ENCODE data around the gene SGO2. TPM values are rescaled to one million over a fixed set of nuclear protein-coding genes. Genes with fewer than 3 reads are reported as not detected.

SGO2 gene
- total and polyA plus RNA-seq, 2 donors (not counting 1 experiment from before 2014, with no cell fraction given), result 0.89 to 5.3 TPM

DNA sequence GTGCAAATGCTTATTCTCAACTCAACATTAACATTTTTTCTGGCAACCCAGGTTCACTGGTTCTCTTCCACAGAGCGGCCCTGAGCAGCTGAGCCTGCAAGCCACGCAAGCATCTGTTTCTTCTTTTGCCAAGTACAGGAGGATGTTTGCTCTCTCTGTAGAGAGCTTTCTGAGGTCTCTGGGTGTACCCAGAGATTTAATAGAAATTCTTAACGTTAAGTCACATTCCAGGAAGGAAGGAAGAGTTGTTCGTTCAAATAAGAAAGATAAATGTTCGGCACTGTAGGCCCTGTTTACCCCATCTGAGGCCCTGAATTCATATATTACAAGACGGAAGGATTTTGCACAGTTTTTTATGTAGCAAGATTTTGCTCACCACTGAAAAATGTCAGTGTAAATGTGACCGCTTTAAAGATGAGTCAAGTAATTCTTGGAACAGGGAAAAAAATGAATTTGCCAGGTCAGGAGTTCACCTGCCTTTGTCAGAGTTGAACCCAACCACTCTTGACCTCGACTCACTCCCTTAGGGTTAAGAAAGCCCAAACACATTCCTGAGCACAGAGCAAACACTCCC, 46.2 kb upstream of the SGO2 start:
- Histone ChIP-seq H3K79me2 (ENCODE audit: control insufficient read depth, insufficient read depth, low read length) (no peaks in the 10 kb centered on the region), H3K27ac (ENCODE audit: low read length in 2 of 2) (no peak overlapping the region), H3K9ac (ENCODE audit: low read length) (no peak overlapping the region), H3K4me2 (replicated peaks; ENCODE audit: low read depth, low read length, poor library complexity, severe bottlenecking) (no peak overlapping the region), H3K27me3 (replicated peaks in 1 of 4; ENCODE audit: control extremely low read depth in 1 of 4, control insufficient read depth in 3 of 4, insufficient read depth in 4 of 4, low read length in 3 of 4) (no peaks in the 10 kb centered on the region), H3K4me3 (ENCODE audit: control extremely low read depth in 1 of 5, extremely low read depth in 1 of 5, insufficient read depth in 1 of 5, low read depth in 2 of 5, low read length in 4 of 5) (no peak overlapping the region), H2AFZ (ENCODE audit: insufficient read depth, low read depth, low read length, poor library complexity, severe bottlenecking) (no peak overlapping the region), H3K9me3 (ENCODE audit: control extremely low read depth in 1 of 3, control insufficient read depth in 2 of 3, insufficient read depth in 1 of 3, low read length in 2 of 3) (no peaks in the 10 kb centered on the region), H3K36me3 (replicated peaks in 1 of 2; ENCODE audit: control extremely low read depth in 1 of 2, control insufficient read depth in 1 of 2, extremely low read depth in 1 of 2, insufficient read depth in 2 of 2, low read length in 1 of 2) (no peaks in the 10 kb centered on the region), H4K20me1 (ENCODE audit: control insufficient read depth, insufficient read depth, low read length, poor library complexity, severe bottlenecking) (no peaks in the 10 kb centered on the region), H3K4me1 (ENCODE audit: control insufficient read depth in 2 of 2, insufficient read depth in 2 of 2, low read length in 2 of 2) (no peaks in the 10 kb centered on the region)
- H3K9me3 Mint-ChIP-seq (ENCODE audit: insufficient read depth), result no peaks in the 10 kb centered on the region
- ATAC-seq (ENCODE audit: low read depth) (no peak), DNase-seq (no peak)
- H3K27ac Mint-ChIP-seq, result no peak overlapping the region
- no peaks in the 10 kb centered on the region for H3K4me1 Mint-ChIP-seq
- 73% methylated on average over 5 of the region's 8 CpGs for WGBS (ENCODE audit: insufficient coverage)
- H3K27me3 Mint-ChIP-seq, result peaks cover 8% of the 10 kb centered on the region
- ChIA-PET CTCF (interaction anchor here (0.8 to 2.2 kb wide), 4 partner anchors 9 to 504 kb away, joined by 3 to 20 read pairs (median 4); no protein-coding TSS in a partner anchor), POLR2A (no interaction called here)
- TF ChIP-seq EZH2 (IDR thresholded peaks at IDR 0.05; ENCODE audit: borderline replicate concordance, insufficient read depth, low read depth, low read length, poor library complexity, severe bottlenecking), result no peak
- TF ChIP-seq, protein P1, sequence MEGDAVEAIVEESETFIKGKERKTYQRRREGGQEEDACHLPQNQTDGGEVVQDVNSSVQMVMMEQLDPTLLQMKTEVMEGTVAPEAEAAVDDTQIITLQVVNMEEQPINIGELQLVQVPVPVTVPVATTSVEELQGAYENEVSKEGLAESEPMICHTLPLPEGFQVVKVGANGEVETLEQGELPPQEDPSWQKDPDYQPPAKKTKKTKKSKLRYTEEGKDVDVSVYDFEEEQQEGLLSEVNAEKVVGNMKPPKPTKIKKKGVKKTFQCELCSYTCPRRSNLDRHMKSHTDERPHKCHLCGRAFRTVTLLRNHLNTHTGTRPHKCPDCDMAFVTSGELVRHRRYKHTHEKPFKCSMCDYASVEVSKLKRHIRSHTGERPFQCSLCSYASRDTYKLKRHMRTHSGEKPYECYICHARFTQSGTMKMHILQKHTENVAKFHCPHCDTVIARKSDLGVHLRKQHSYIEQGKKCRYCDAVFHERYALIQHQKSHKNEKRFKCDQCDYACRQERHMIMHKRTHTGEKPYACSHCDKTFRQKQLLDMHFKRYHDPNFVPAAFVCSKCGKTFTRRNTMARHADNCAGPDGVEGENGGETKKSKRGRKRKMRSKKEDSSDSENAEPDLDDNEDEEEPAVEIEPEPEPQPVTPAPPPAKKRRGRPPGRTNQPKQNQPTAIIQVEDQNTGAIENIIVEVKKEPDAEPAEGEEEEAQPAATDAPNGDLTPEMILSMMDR (IDR thresholded peaks at IDR 0.05), result no peak
- intact Hi-C loops (cut with micrococcal nuclease), result loop anchor here (5.0 kb wide), 1 partner anchor 772 kb away; no protein-coding TSS in a partner anchor
- H3K4me3 Mint-ChIP-seq, result no peak overlapping the region

DNA sequence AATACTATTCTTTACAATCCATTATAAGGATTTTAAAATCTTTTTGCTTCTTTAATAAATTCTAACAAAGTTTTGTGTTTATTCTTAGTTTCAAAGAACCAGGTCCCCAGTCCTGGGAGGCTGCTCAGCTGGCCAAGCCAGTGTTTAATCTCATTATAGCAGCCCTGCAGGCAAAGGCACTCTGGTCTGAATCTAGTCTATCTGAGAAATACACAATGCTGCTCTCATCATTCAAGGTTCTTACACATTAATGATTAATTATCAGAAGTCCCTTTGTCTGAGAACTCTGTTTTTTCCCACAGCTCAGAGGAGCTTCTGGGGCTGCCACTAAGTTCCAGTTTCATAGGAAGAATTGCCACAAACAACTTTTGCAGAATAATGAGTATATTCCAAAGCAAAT, 43.8 kb upstream of the SGO2 start:
- Histone ChIP-seq H3K27me3 (replicated peaks in 1 of 4; ENCODE audit: control extremely low read depth in 1 of 4, control insufficient read depth in 3 of 4, insufficient read depth in 4 of 4, low read length in 3 of 4) (no peaks in the 10 kb centered on the region), H3K9ac (ENCODE audit: low read length) (no peak overlapping the region), H3K4me3 (ENCODE audit: control extremely low read depth in 1 of 5, extremely low read depth in 1 of 5, insufficient read depth in 1 of 5, low read depth in 2 of 5, low read length in 4 of 5) (no peak overlapping the region), H2AFZ (ENCODE audit: insufficient read depth, low read depth, low read length, poor library complexity, severe bottlenecking) (no peak overlapping the region), H3K27ac (ENCODE audit: low read length in 2 of 2) (no peak overlapping the region), H3K79me2 (ENCODE audit: control insufficient read depth, insufficient read depth, low read length) (no peaks in the 10 kb centered on the region), H3K9me3 (ENCODE audit: control extremely low read depth in 1 of 3, control insufficient read depth in 2 of 3, insufficient read depth in 1 of 3, low read length in 2 of 3) (no peaks in the 10 kb centered on the region), H3K4me1 (ENCODE audit: control insufficient read depth in 2 of 2, insufficient read depth in 2 of 2, low read length in 2 of 2) (no peaks in the 10 kb centered on the region), H3K36me3 (replicated peaks in 1 of 2; ENCODE audit: control extremely low read depth in 1 of 2, control insufficient read depth in 1 of 2, extremely low read depth in 1 of 2, insufficient read depth in 2 of 2, low read length in 1 of 2) (no peaks in the 10 kb centered on the region), H3K4me2 (replicated peaks; ENCODE audit: low read depth, low read length, poor library complexity, severe bottlenecking) (no peak overlapping the region), H4K20me1 (ENCODE audit: control insufficient read depth, insufficient read depth, low read length, poor library complexity, severe bottlenecking) (no peaks in the 10 kb centered on the region)
- DNase-seq, result no peak
- Mint-ChIP-seq H3K27ac (no peak overlapping the region), H3K4me1 (no peaks in the 10 kb centered on the region), H3K27me3 (peaks cover 8% of the 10 kb centered on the region), H3K4me3 (no peak overlapping the region), H3K9me3 (ENCODE audit: insufficient read depth) (no peaks in the 10 kb centered on the region)
- no peak for ATAC-seq (ENCODE audit: low read depth)
- ChIA-PET CTCF (interaction anchor here (0.7 to 3.5 kb wide), 8 partner anchors 11 to 777 kb away, joined by 3 to 22 read pairs (median 6); no protein-coding TSS in a partner anchor), POLR2A (no interaction called here)
- intact Hi-C loops (cut with micrococcal nuclease), result loop anchor here (5.0 kb wide), 1 partner anchor 775 kb away; no protein-coding TSS in a partner anchor
- no peak for TF ChIP-seq EZH2 (IDR thresholded peaks at IDR 0.05; ENCODE audit: borderline replicate concordance, insufficient read depth, low read depth, low read length, poor library complexity, severe bottlenecking)
- TF ChIP-seq, protein P1 (IDR thresholded peaks at IDR 0.05), result no peak
